ENCODE measurements around the gene OAF.
A peak's percentile ranks its signal among the peaks of the same experiment; 100 is the strongest.

OAF gene

DNA sequence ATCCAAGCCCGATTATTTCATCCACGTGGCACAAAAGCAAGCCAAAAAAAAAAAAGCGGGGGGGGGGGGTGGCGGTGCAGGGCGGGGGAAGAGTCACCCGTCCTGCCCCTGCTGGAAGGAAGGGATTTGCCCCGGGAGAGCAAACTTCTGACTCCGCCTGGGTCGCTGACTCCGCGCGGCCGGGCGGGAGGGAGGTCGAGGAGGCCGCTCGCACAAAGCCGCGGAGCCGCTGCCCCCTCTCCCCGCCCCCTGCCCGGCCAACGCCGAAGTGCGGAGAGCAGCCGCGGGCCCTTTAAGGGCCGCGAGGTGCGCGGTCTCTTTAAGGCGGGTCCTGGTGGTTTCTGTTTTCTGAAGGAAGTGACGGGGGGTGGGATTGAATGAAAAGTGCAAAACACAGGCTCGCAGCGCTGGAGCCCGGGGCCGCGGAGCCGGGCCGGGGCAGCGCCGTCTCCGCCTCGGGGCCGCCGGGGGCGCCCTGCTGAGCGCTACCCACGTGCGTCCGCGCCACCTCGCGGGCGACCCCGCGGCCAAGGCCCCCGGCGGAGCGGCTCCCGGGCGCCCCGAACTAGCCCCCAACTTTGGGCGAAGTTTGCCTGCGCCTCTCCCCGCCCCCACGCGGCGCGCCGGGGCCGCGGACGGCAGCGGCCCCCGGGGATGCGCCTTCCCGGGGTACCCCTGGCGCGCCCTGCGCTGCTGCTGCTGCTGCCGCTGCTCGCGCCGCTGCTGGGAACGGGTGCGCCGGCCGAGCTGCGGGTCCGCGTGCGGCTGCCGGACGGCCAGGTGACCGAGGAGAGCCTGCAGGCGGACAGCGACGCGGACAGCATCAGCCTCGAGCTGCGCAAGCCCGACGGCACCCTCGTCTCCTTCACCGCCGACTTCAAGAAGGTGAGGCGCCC, at the start of gene OAF:
OAF (plus strand) TSS at position 407 of the 896 bp plus-strand sequence; CDS start at position 655, 248 bp downstream.
- in situ Hi-C loops (cut with HindIII; ENCODE audit: low pct_unique_long_range_greater_than_20kb, low sequenced_read_pairs), result no loop called here
- no peak for TF ChIP-seq JUND (IDR thresholded peaks at IDR 0.05; ENCODE audit: low read depth)
- DNase-seq (ENCODE audit: low read depth in 1 of 2, low spot score in 1 of 2), result peak; percentile 73 to 90

DNA sequence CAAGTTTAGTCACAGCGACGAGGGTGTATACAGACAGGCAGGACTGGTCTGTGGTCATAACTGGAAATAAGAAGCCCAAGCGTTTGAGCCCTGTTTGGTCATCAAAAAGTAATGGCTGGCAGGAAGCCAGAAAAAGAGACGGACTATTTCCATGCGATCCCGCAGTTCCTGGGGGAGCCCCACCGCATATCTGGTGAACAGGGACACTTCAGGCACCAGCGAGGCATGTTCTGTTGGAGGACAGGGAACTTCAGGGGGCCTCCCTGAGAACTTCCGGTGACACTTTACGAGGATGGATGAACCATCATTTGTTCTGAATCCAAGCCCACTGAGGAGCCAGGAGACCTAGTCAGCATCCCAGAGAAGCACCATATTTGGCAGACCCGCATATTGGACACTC, 43.2 kb upstream of the OAF start:
- in situ Hi-C loops (cut with HindIII; ENCODE audit: low pct_unique_long_range_greater_than_20kb, low sequenced_read_pairs), result no loop called here
- no peak for DNase-seq (ENCODE audit: low read depth in 1 of 2, low spot score in 1 of 2)
- TF ChIP-seq JUND (IDR thresholded peaks at IDR 0.05; ENCODE audit: low read depth), result no peak

DNA sequence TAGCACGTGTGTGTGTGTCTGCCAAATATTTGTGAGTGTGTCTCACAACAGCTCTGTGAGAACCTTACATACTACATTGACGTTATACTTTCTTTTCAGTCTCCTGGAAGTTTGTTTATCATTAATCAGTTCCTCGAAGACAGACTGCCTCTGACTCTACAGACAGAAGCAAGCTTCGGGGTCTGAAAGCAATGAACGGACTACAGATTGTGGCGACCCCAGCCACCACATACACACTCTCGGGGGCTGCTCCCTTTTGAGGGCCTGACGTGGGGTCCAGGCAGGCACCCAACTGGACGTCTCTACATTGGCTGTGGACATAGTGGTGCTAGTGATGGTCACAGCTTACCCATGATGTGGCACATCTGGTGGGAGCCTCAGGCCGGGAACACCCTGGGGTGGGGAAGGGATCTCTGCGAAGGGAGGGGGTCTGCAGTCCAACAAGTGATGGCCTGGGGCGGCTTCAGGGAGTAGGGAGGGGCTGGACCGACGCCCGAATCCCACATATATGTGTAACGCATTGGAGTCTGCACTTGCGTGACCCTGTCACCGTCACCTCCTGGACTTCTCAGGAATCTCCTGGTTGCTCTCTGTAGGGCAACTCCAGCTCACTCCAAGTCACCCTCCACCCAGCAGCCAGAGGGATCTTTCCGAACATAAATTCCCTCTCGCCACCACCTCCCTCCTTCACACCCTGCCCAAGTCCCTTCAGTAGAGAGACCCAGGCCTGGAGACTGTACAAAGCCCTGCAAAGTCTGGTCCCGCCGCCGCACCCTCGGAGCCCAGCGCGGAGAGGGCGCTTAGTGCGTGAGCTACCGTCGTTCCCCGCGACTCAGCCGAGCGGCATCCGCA, 42.5 kb upstream of the OAF start:
- TF ChIP-seq JUND (IDR thresholded peaks at IDR 0.05; ENCODE audit: low read depth), result no peak
- DNase-seq (ENCODE audit: low read depth in 1 of 2, low spot score in 1 of 2), result no peak
- in situ Hi-C loops (cut with HindIII; ENCODE audit: low pct_unique_long_range_greater_than_20kb, low sequenced_read_pairs), result no loop called here

DNA sequence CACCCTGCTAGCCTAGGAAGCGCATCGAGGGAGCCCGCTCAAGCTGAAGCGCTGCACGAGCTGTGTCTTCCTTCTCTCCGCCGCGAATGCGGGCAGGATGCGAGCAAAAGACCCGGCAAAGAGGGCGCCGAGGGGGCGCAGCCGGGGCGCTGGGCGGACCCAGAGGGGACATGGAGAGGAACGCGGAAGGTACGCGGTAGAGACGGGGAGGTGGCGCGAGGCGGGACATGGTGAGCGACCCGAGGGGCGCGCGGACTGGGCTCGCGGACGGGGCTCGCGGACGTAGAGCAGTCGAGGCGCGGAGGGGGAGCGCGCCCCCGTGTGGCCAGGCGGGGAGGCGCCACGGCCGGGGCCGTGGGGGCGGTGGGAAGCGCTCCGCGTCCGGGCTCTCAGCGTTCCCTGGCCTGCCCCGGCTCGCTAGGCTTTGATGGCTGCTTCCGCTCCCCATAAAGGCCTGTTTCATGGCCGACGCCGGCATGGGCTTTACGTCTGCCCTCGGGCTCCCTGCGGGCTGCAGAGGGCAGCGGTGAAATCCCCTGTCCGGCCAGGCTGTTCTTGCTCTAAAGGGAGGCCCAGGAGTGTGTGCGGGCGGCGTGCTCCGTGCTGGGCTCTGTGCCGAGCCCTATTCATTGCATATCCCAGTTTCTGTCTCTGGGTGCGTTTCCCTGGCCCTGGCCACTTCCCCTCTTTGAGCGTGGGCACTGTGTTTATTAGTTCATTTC, 41.7 kb upstream of the OAF start:
- DNase-seq (ENCODE audit: low read depth in 1 of 2, low spot score in 1 of 2), result peak; percentile 80 to 81
- TF ChIP-seq JUND (IDR thresholded peaks at IDR 0.05; ENCODE audit: low read depth), result no peak
- in situ Hi-C loops (cut with HindIII; ENCODE audit: low pct_unique_long_range_greater_than_20kb, low sequenced_read_pairs), result no loop called here

DNA sequence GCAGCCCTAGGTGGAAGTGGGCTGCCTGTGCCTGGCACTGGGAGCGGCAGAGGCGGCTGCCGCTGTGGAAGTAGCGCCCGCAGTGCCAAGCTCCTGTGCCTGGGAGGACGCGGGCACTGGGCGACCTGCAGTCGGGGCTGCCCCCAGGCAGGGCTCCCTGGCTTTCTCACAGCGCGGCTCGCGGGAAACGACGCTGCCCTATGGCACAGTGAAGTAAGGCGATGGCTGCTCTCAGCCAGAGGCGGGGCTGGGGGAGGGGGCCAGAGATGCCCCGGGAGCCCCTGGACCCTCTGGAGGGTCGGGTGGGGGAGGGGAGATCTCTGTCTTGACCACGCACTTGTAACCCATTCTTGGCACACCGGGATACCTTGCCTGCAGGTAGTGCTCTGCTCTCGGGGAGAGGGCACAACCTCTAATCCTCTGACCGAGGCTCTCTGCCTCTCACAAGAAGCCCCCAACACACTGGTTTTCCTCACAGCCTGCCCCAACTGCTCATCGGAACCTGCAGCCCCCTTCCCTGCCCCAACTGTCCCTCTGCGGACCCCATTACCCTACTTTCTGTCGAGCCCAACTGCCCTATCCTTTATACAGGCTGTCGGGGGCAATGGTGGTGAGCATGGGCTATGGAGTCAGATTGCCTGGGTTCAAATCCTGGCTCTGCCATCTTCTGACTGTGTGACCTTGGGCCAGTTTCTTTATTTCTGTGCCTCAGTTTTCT, 40.7 kb upstream of the OAF start:
- no peak for DNase-seq (ENCODE audit: low read depth in 1 of 2, low spot score in 1 of 2)
- no peak for TF ChIP-seq JUND (IDR thresholded peaks at IDR 0.05; ENCODE audit: low read depth)
- in situ Hi-C loops (cut with HindIII; ENCODE audit: low pct_unique_long_range_greater_than_20kb, low sequenced_read_pairs), result no loop called here

DNA sequence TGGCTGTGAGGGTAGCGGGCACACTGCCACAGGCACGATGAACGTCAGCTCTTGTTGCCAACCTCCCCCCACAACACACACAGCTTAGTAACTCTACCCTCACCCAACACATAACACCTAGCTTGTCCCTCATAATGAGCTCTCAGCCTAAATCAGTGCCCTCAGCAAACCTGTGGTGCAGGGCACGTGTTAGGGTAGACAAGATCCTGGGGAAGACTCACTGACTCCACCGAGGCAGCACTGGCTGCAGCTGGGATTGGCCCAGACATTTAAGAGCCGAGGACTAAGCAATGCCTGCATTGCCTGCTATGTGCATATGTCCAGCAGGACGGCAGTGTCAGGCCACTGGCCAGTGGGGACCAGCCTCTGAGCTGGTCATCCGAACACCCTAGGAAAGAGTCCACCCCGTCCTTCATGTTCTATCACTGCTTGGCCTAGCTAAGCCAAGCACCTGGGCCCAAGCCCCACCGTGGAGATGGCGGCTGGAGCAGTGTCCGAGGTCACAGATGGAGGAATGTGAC, 40.0 kb upstream of the OAF start:
- no peak for DNase-seq (ENCODE audit: low read depth in 1 of 2, low spot score in 1 of 2)
- no peak for TF ChIP-seq JUND (IDR thresholded peaks at IDR 0.05; ENCODE audit: low read depth)
- in situ Hi-C loops (cut with HindIII; ENCODE audit: low pct_unique_long_range_greater_than_20kb, low sequenced_read_pairs), result no loop called here

DNA sequence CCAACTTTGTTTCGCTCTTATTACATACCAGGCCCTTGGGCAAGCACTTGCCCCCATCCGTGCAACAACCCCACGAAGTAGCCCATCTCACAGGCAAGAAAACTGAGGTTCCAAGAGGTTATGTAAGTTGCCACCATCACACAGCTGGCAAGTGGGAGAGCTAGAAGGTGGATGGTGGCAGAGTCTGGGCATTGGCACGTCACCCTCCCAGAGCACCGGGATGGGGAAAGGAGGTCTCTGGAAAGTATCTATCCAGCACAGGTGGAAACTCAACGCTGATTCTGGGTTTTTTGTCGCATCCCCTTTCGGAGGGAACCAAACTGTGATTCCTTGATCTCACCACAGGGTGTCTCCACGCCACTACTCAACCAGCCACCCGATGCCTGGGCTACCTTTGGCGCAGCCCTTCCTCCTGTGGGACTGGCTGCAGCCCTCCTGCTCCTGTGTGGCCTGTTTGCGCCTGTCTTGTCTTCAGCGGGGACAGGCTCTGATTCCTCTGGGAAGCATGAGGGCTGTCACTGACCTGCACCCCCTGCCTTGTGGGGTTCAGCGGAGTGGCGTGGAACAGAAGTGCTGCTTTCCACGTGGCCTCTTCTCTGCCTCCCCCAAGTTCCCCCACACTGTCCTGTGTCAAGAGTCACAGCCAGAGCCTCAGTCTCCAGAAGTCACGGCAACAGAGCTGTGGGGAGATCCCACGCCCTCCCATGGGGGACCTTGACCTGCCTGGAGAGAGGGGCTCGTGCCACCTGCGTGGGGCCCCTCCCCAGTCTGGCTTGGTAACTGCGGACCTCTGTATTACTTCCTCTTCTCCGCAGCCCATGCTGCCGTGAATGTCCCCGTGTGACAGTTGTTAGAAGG, 38.5 kb upstream of the OAF start:
- in situ Hi-C loops (cut with HindIII; ENCODE audit: low pct_unique_long_range_greater_than_20kb, low sequenced_read_pairs), result no loop called here
- peak; percentile 82 for DNase-seq (ENCODE audit: low read depth in 1 of 2, low spot score in 1 of 2)
- no peak for TF ChIP-seq JUND (IDR thresholded peaks at IDR 0.05; ENCODE audit: low read depth)

DNA sequence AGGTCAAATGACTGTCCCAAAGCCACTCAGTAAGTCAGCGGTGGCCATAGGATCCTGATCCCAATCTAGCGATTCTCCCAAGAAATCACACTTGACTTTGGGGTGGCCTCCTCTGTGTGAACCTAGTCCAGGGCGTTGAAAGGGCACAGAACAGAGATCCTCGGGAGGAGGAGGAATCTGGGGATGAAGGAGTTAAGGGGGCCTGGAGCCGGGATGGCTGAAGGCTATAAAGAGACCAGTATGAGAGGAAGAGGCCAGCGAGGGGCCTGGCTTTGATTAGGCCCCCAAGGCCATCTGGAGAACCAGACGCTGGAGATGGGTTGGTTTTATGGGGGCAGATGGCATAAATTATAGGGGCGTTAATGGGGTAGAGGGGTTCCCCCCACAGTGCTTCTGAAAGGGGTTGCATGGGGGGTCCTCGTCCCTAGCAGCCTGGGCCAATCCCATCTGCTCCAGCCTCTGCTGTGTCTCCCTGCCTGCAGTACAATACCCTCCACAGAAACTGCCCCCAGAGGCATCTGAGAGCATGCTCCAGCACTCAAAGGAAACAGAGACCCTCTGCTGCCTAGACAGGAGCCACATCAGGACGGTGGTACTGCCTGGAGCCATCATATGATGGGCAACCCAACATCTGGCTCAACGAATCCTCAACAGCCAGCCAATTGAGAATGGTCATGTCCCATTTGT, 37.7 kb upstream of the OAF start:
- no peak for DNase-seq (ENCODE audit: low read depth in 1 of 2, low spot score in 1 of 2)
- no peak for TF ChIP-seq JUND (IDR thresholded peaks at IDR 0.05; ENCODE audit: low read depth)
- in situ Hi-C loops (cut with HindIII; ENCODE audit: low pct_unique_long_range_greater_than_20kb, low sequenced_read_pairs), result no loop called here

DNA sequence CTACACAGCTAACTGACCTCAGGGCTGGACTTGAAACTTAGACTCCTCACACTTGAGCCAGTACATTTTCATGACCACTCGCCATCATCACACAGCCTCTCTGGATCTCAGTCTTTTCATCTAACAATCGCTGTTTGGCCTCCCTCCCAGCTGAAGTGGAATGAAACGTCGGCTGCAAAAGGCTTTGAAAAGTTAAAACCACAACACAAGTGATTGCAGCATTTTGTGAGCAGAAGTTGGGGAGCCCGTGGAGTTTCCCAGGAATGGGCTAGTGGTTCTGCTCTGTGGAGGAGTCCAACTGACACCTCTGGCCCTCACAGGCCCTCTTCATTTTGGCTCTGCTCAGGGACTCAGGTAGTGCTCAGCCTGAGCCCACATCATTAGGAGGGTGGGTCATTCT, 37.0 kb upstream of the OAF start:
- no peak for TF ChIP-seq JUND (IDR thresholded peaks at IDR 0.05; ENCODE audit: low read depth)
- DNase-seq (ENCODE audit: low read depth in 1 of 2, low spot score in 1 of 2), result no peak
- in situ Hi-C loops (cut with HindIII; ENCODE audit: low pct_unique_long_range_greater_than_20kb, low sequenced_read_pairs), result no loop called here

DNA sequence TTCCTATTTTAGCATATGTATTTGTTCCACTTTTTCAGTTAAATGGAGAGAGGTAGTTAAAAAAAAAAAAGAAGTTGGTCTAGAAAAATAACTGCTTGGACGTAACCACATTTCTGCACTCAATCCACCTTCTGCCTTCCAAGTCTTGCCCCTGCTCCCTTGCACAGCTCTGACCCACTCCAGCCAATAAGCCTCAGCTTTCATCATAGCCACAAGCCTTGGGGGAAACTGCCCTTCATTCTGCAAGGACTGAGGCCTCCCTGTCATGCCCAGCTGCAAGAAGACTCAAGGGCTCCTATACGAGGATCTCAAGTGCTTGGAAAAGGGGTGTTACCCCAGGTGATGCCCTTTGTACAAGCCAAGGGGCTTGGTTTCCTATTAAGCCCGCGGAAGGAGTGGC, 36.0 kb upstream of the OAF start:
- in situ Hi-C loops (cut with HindIII; ENCODE audit: low pct_unique_long_range_greater_than_20kb, low sequenced_read_pairs), result no loop called here
- no peak for DNase-seq (ENCODE audit: low read depth in 1 of 2, low spot score in 1 of 2)
- no peak for TF ChIP-seq JUND (IDR thresholded peaks at IDR 0.05; ENCODE audit: low read depth)
